ENCODE data around the gene VWA1. TPM values are rescaled to one million over a fixed set of nuclear protein-coding genes. Genes with fewer than 3 reads are reported as not detected.

Gene VWA1, protein sequence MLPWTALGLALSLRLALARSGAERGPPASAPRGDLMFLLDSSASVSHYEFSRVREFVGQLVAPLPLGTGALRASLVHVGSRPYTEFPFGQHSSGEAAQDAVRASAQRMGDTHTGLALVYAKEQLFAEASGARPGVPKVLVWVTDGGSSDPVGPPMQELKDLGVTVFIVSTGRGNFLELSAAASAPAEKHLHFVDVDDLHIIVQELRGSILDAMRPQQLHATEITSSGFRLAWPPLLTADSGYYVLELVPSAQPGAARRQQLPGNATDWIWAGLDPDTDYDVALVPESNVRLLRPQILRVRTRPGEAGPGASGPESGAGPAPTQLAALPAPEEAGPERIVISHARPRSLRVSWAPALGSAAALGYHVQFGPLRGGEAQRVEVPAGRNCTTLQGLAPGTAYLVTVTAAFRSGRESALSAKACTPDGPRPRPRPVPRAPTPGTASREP
- total RNA-seq (under 1 TPM in 3 of 5 donors, not detected in 2; 0.15 to 0.54 (median 0.26) TPM), total RNA-seq (0 to 0.38 (median 0.07) reads per million in 29 experiments)
- total RNA-seq (2013): not detected

DNA sequence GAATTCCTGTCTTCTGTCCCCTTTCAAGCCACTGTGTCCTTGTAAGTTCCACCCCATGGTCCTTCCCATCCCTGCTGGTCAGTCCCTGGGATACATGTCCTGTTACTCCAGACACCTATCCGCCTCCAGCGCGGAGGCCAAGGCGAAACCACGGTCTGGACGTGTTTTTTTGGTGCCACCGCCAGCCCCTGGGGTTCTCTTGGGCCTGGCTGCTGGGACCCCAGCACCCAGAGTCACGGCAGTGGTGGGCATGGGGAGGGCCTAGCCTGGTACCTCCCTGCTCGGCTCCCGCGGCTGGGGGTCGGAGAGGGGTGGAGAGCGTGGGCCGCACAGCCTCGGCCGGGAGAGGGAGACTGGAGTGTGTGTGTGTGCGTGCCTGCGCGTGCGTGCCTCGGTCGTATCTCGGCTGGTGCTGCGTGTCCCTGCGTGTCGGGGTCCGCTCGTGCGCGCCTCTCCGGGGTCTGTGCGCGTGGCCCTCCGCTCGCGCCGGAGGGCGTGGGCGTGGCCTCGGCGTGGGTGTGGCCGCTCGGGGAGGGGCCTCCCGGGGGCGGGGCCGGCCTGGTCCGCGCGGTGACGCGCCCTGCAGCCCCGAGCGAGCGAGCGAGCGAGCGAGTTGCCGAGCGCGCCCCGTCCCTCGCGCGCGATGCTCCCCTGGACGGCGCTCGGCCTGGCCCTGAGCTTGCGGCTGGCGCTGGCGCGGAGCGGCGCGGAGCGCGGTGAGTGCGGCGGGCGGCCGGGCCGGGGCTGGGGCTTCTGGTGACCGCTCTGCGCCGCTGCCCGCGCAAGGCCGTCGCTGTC, at the start of gene VWA1:
TSS of gene VWA1 (plus strand) at position 585 of the 798 bp plus-strand sequence. CDS start at position 644, 59 bp downstream.
- POLR2A ChIA-PET: no interaction called here

DNA sequence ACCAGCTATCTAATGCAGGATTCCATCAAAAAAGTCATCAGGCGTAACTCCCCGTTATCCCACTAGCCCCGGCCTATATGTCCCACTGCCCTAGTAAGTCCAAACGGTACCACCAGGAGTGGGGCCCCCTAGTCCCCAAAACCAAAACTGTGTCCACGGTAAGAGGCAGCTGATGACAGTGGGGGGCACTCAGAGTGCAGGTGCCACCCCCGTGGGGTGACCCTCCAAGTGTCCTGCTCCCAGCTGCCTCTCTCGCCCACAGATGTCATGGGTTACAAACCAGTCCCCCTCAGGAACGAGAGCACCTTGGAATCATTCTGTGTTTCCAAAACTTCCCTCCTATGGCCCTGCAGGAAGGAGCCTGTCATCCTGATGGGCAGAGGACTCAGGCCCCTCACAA, 49.6 kb upstream of the VWA1 start:
- H3K9me3 Mint-ChIP-seq: no peaks in the 10 kb centered on the region

More for the DNA sequence above, at the start of gene VWA1:
- Mint-ChIP-seq H3K27ac (no peak within 1 kb of the TSS), H3K4me3 (peak within 1 kb of the TSS; percentile 41 to 66 (median 49)), H3K27me3 (peaks cover 4 to 35% of the 10 kb centered on the region in 2 donors), H3K36me3 (no peaks in the 10 kb centered on the region), H3K4me1 (peaks cover 0 to 10% (median 9%) of the 10 kb centered on the region in 3 donors), H3K9me3 (no peaks in the 10 kb centered on the region)
- Histone ChIP-seq H3K36me3 (ENCODE audit: control insufficient read depth in 2 of 2, extremely low read depth in 1 of 2, insufficient read depth in 1 of 2, low read length in 1 of 2) (no peaks in the 10 kb centered on the region), H3K9me3 (no peaks in the 10 kb centered on the region), H3K4me3 (ENCODE audit: control insufficient read depth in 1 of 2, extremely low read depth in 1 of 2, low read length in 1 of 2) (peak within 1 kb of the TSS in 1 of 2 donors; percentile 27), H3K27ac (ENCODE audit: low read length) (no peak within 1 kb of the TSS), H3K27me3 (replicated peaks in 1 of 2; ENCODE audit: control insufficient read depth in 2 of 2, extremely low read depth in 1 of 2, insufficient read depth in 2 of 2, low read length in 1 of 2) (peaks cover 0 to 87% of the 10 kb centered on the region in 2 experiments), H3K4me1 (ENCODE audit: control insufficient read depth in 1 of 2, extremely low read depth in 1 of 2, insufficient read depth in 2 of 2, low read length in 2 of 2) (peaks cover 2 to 30% of the 10 kb centered on the region in 2 experiments)
- CTCF ChIA-PET: no interaction called here
- DNase-seq: peak in 27 of 35 experiments; percentile 5 to 69 (median 28)
- WGBS (ENCODE audit: insufficient coverage): 10% methylated on average over 70 of the region's 89 CpGs
- ATAC-seq (replicated peaks in 1 of 4): peak; percentile 76 to 90 (median 86)

DNA sequence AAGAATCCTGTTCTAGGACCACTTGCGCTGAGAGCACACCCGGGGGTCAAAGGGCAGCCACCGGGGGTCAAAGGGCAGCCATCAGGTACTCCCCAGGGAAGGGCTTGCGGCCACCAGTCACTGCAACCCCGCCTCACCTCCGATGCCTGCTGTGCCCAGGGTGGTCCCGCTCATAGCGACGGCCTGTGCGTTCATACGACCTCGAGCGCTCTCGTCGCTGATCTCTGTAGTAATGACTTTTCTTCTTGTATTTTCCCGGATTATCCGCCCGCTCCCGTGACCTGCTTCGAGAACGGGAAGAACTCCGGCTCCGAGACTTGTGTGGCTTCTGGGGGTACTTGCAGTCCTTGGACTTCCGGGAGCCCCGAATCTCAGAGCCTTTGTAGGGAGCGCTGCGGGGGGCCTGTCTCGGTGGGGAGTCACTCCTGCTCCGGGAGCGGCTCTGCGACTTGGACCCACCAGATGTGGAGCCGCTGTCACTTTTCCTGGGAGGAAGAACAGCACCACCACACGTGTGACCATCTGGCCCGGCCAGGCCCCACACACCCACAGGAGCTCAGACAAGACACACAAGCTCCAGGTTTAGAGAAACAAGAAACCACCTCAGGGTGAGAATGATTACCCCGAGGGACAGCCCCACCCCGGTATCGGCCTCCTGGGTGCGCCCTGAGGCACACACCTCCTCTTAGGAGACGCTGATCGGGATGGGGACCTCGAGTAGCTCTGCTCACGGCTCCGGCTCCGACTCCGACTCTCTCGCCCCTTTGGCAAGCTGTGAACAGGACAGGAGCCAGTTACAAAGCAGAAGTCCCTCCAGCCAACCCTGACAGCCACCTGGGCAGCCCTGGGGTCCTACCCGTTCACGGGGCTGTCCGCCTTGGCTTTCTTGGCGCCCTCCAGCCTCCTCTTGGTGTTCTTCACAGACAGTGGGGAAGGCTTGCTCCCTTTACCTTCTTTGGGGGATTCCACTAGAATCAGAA, 48.1 kb upstream of the VWA1 start:
- WGBS (ENCODE audit: insufficient coverage): 98% methylated on average over 36 of the region's 50 CpGs
- H3K27ac ChIP-seq (ENCODE audit: low read length): no peak overlapping the region

More for the DNA sequence above, 49.6 kb upstream of the VWA1 start:
- H3K4me3 Mint-ChIP-seq: no peak overlapping the region
- no peaks in the 10 kb centered on the region for H3K4me1 Mint-ChIP-seq
- no peaks in the 10 kb centered on the region for H3K27me3 Mint-ChIP-seq
- H3K36me3 ChIP-seq (ENCODE audit: control insufficient read depth in 2 of 2, extremely low read depth in 1 of 2, insufficient read depth in 1 of 2, low read length in 1 of 2): peaks cover 22 to 56% of the 10 kb centered on the region in 2 donors
- peaks cover 0 to 3% of the 10 kb centered on the region in 2 experiments for H3K27me3 ChIP-seq (replicated peaks in 1 of 2; ENCODE audit: control insufficient read depth in 2 of 2, extremely low read depth in 1 of 2, insufficient read depth in 2 of 2, low read length in 1 of 2)
- H3K4me3 ChIP-seq (ENCODE audit: control insufficient read depth in 1 of 2, extremely low read depth in 1 of 2, low read length in 1 of 2): no peak overlapping the region
- 94% methylated on average over 8 of the region's 8 CpGs for WGBS (ENCODE audit: insufficient coverage)
- H3K36me3 Mint-ChIP-seq: peaks cover 34% of the 10 kb centered on the region
- H3K27ac Mint-ChIP-seq: no peak overlapping the region
- no peaks in the 10 kb centered on the region for H3K4me1 ChIP-seq (ENCODE audit: control insufficient read depth in 1 of 2, extremely low read depth in 1 of 2, insufficient read depth in 2 of 2, low read length in 2 of 2)
- CTCF ChIA-PET: no interaction called here
- POLR2A ChIA-PET: interaction anchor here (0.6 to 0.7 kb wide), 2 partner anchors 10 to 11 kb away, joined by 3 to 9 read pairs; partner anchors contain the start of gene AURKAIP1 (in 1 of the 2)
- no peak overlapping the region for H3K27ac ChIP-seq (ENCODE audit: low read length)
- ATAC-seq (replicated peaks in 1 of 4) (no peak), DNase-seq (no peak)
- no peaks in the 10 kb centered on the region for H3K9me3 ChIP-seq

DNA sequence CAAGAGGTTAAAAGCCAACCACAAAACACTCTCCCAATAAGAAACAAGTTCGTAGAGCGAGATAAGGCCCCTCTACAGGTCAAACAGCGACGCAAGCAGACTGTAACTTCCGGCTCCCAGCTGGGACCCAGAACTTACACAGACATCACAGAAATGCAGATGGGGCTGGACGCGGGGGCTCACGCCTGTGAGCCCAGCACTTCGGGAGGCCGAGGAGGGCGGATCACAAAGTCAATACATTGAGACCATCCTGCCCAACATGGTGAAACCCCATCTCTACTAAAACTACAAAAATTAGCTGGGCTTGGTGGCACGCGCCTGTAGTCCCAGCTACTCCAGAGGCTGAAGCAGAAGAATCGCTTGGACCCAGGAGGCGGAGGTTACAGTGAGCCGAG, 47.4 kb upstream of the VWA1 start:
- WGBS (ENCODE audit: insufficient coverage): 91% methylated on average over 5 of the region's 16 CpGs
- DNase-seq (no peak), ATAC-seq (replicated peaks in 1 of 4) (no peak)
- peaks cover 0 to under 1% of the 10 kb centered on the region in 2 experiments for H3K4me1 ChIP-seq (ENCODE audit: control insufficient read depth in 1 of 2, extremely low read depth in 1 of 2, insufficient read depth in 2 of 2, low read length in 2 of 2)
- no peaks in the 10 kb centered on the region for H3K9me3 ChIP-seq
- H3K4me1 Mint-ChIP-seq: peaks cover 4 to 9% (median 6%) of the 10 kb centered on the region in 3 donors
- no peaks in the 10 kb centered on the region for H3K27me3 ChIP-seq (replicated peaks in 1 of 2; ENCODE audit: control insufficient read depth in 2 of 2, extremely low read depth in 1 of 2, insufficient read depth in 2 of 2, low read length in 1 of 2)
- H3K4me3 Mint-ChIP-seq: no peak overlapping the region
- no peak overlapping the region for H3K27ac ChIP-seq (ENCODE audit: low read length)
- ChIA-PET POLR2A (interaction anchor here in 1 of 2 donors (0.6 kb wide), 1 partner anchor 33 kb away, joined by 5 read pairs; no protein-coding TSS in a partner anchor), CTCF (no interaction called here)
- peaks cover 48% of the 10 kb centered on the region for H3K36me3 Mint-ChIP-seq
- H3K9me3 Mint-ChIP-seq: no peaks in the 10 kb centered on the region
- no peaks in the 10 kb centered on the region for H3K27me3 Mint-ChIP-seq
- H3K36me3 ChIP-seq (ENCODE audit: control insufficient read depth in 2 of 2, extremely low read depth in 1 of 2, insufficient read depth in 1 of 2, low read length in 1 of 2): peaks cover 24 to 72% of the 10 kb centered on the region in 2 donors
- no peak overlapping the region for H3K4me3 ChIP-seq (ENCODE audit: control insufficient read depth in 1 of 2, extremely low read depth in 1 of 2, low read length in 1 of 2)
- no peak overlapping the region for H3K27ac Mint-ChIP-seq

More for the DNA sequence above, 48.1 kb upstream of the VWA1 start:
- Mint-ChIP-seq H3K9me3 (no peaks in the 10 kb centered on the region), H3K27me3 (no peaks in the 10 kb centered on the region), H3K4me1 (peaks cover 4 to 6% (median 6%) of the 10 kb centered on the region in 3 donors), H3K4me3 (no peak overlapping the region), H3K27ac (no peak overlapping the region), H3K36me3 (peaks cover 45% of the 10 kb centered on the region)
- POLR2A ChIA-PET: interaction anchor here in 1 of 2 donors (0.6 kb wide), 1 partner anchor 32 kb away, joined by 5 read pairs; no protein-coding TSS in a partner anchor
- Histone ChIP-seq H3K9me3 (no peaks in the 10 kb centered on the region), H3K4me3 (ENCODE audit: control insufficient read depth in 1 of 2, extremely low read depth in 1 of 2, low read length in 1 of 2) (no peak overlapping the region), H3K27me3 (replicated peaks in 1 of 2; ENCODE audit: control insufficient read depth in 2 of 2, extremely low read depth in 1 of 2, insufficient read depth in 2 of 2, low read length in 1 of 2) (no peaks in the 10 kb centered on the region), H3K4me1 (ENCODE audit: control insufficient read depth in 1 of 2, extremely low read depth in 1 of 2, insufficient read depth in 2 of 2, low read length in 2 of 2) (no peaks in the 10 kb centered on the region), H3K36me3 (ENCODE audit: control insufficient read depth in 2 of 2, extremely low read depth in 1 of 2, insufficient read depth in 1 of 2, low read length in 1 of 2) (peaks cover 18 to 65% of the 10 kb centered on the region in 2 donors)
- ATAC-seq (replicated peaks in 1 of 4) (no peak), DNase-seq (no peak)
- CTCF ChIA-PET: no interaction called here

DNA sequence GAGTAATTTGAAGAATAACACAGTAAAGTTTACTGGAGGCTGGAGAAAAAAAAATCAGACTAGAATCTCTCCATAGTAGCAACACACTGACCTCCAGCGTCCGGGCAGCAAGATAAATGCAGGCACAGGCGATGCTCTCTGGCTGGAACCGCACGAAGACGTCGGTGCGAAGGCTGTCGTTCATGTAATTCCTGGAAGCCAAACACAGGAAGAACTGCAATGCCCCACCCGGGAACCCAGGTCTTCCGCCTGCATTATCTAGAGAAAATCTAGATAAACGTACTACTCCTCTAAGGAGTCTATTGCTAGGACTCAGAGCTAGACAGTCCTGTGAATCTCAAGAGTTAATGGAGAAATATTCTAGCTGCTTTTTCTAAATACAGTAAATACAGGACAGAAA, 44.8 kb upstream of the VWA1 start:
- H3K27ac Mint-ChIP-seq: no peak overlapping the region
- Histone ChIP-seq H3K27ac (ENCODE audit: low read length) (no peak overlapping the region), H3K4me1 (ENCODE audit: control insufficient read depth in 1 of 2, extremely low read depth in 1 of 2, insufficient read depth in 2 of 2, low read length in 2 of 2) (peaks cover 0 to 7% of the 10 kb centered on the region in 2 experiments), H3K4me3 (ENCODE audit: control insufficient read depth in 1 of 2, extremely low read depth in 1 of 2, low read length in 1 of 2) (no peak overlapping the region), H3K27me3 (replicated peaks in 1 of 2; ENCODE audit: control insufficient read depth in 2 of 2, extremely low read depth in 1 of 2, insufficient read depth in 2 of 2, low read length in 1 of 2) (no peaks in the 10 kb centered on the region), H3K36me3 (ENCODE audit: control insufficient read depth in 2 of 2, extremely low read depth in 1 of 2, insufficient read depth in 1 of 2, low read length in 1 of 2) (peaks cover 40 to 94% of the 10 kb centered on the region in 2 donors), H3K9me3 (no peaks in the 10 kb centered on the region)
- WGBS (ENCODE audit: insufficient coverage): 100% methylated on average over 10 of the region's 12 CpGs
- H3K9me3 Mint-ChIP-seq: no peaks in the 10 kb centered on the region
- H3K4me1 Mint-ChIP-seq: peaks cover 14 to 19% (median 15%) of the 10 kb centered on the region in 3 donors
- DNase-seq: no peak
- no peak overlapping the region for H3K4me3 Mint-ChIP-seq
- ATAC-seq (replicated peaks in 1 of 4): no peak
- POLR2A ChIA-PET: no interaction called here
- H3K36me3 Mint-ChIP-seq: peaks cover 69% of the 10 kb centered on the region
- no peaks in the 10 kb centered on the region for H3K27me3 Mint-ChIP-seq
- CTCF ChIA-PET: no interaction called here
